ENCODE results near the gene NXPE4.

Gene NXPE4

DNA sequence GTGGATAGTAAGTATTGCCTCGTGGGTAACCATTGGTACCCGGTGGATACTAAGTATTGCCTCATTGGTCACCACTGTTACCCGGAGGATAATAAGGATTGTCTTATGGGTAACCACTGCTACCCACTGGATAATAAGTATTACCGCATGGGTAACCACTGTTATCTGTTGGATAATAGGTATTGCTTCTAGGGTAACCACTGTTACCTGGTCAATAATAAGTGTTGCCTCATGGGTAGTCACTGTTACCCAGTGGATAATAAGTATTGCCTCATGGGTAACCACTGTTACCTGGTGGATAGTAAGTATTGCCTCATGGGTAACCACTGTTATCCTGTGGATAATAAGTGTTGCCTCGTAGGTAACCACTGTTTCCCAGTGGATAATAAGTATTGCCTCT, 22.6 kb upstream of the NXPE4 start:
- H3K9ac ChIP-seq (ENCODE audit: low read length), result no peak overlapping the region
- H3K4me3 ChIP-seq (ENCODE audit: low read length), result no peak overlapping the region
- no peaks in the 10 kb centered on the region for H4K20me1 ChIP-seq (ENCODE audit: insufficient read depth, low read length)
- H3K27me3 ChIP-seq (replicated peaks; ENCODE audit: insufficient read depth, low read length), result no peaks in the 10 kb centered on the region
- no peak overlapping the region for H3K27ac ChIP-seq (ENCODE audit: low read length)
- H2AFZ ChIP-seq (ENCODE audit: low read length), result no peak overlapping the region
- H3K4me1 ChIP-seq (ENCODE audit: low read length), result no peaks in the 10 kb centered on the region
- TF ChIP-seq EZH2 (optimal IDR thresholded peaks at IDR 0.05; ENCODE audit: low read depth, low read length) (no peak), CTCF (IDR thresholded peaks at IDR 0.05; ENCODE audit: low read length) (no peak), EZH2phosphoT487 (IDR thresholded peaks at IDR 0.05; ENCODE audit: low read length) (no peak)
- H3F3A ChIP-seq (ENCODE audit: insufficient read depth, low read length), result no peaks in the 10 kb centered on the region
- no peaks in the 10 kb centered on the region for H3K79me2 ChIP-seq (ENCODE audit: low read length)
- no peaks in the 10 kb centered on the region for H3K9me2 ChIP-seq (replicated peaks; ENCODE audit: insufficient read depth, low read length)
- no peaks in the 10 kb centered on the region for H3K36me3 ChIP-seq (replicated peaks; ENCODE audit: insufficient read depth, low read length)
- no peaks in the 10 kb centered on the region for H3K9me3 ChIP-seq (replicated peaks; ENCODE audit: insufficient read depth, low read length)
- no peak overlapping the region for H3K4me2 ChIP-seq (ENCODE audit: low read depth, low read length)
- no peak for DNase-seq

DNA sequence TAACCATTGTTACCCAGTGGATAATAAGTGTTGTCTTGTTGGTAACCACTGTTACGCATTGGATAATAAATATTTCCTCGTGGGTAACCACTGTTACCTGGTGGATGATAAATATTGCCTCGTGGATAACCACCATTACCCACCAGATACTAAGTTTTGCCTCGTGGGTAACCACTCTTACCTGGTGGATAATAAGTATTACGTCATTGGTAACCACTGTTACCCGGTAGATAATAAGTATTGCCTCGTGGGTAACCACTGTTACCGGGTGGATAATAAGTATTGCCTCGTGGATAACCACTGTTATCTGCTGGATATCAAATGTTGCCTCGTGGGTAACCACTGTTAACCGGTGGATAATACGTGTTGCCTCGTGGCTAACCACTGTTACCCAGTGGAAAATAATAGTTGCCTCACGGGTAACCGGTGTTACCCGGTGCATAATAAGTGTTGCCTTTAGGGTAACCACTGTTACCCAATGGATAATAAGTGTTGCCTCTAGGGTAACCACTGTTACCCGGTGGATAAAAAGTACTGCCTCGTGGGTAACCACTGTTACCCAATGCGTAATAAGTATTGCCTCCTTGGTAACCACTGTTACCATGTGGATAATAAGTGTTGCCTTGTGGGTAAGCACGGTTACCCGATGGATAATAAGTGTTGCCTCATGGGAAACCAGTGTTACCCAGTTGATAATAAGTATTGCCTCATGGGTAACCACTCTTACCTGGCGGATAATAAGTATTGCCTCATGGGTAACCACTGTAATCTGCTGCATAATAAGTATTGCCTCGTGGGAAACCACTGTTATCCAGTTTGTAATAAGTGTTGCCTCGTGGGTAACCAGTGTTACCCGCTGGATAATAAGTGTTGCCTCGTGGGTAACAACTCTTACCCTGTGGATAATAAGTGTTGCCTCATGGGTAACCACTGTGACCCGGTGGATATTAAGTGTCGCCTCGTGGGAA, 21.9 kb upstream of the NXPE4 start:
- Histone ChIP-seq H3K9me3 (replicated peaks; ENCODE audit: insufficient read depth, low read length) (no peaks in the 10 kb centered on the region), H3K9ac (ENCODE audit: low read length) (no peak overlapping the region), H3K4me1 (ENCODE audit: low read length) (no peaks in the 10 kb centered on the region), H3K27me3 (replicated peaks; ENCODE audit: insufficient read depth, low read length) (no peaks in the 10 kb centered on the region), H2AFZ (ENCODE audit: low read length) (no peak overlapping the region), H4K20me1 (ENCODE audit: insufficient read depth, low read length) (no peaks in the 10 kb centered on the region), H3K79me2 (ENCODE audit: low read length) (no peaks in the 10 kb centered on the region), H3K27ac (ENCODE audit: low read length) (no peak overlapping the region), H3K9me2 (replicated peaks; ENCODE audit: insufficient read depth, low read length) (no peaks in the 10 kb centered on the region), H3K36me3 (replicated peaks; ENCODE audit: insufficient read depth, low read length) (no peaks in the 10 kb centered on the region), H3K4me3 (ENCODE audit: low read length) (no peak overlapping the region), H3F3A (ENCODE audit: insufficient read depth, low read length) (no peaks in the 10 kb centered on the region), H3K4me2 (ENCODE audit: low read depth, low read length) (no peak overlapping the region)
- no peak for DNase-seq
- no peak for TF ChIP-seq EZH2phosphoT487 (IDR thresholded peaks at IDR 0.05; ENCODE audit: low read length)
- no peak for TF ChIP-seq EZH2 (optimal IDR thresholded peaks at IDR 0.05; ENCODE audit: low read depth, low read length)
- no peak for TF ChIP-seq CTCF (IDR thresholded peaks at IDR 0.05; ENCODE audit: low read length)

GRCh38 chr11:114616516-114616915, 20.9 kb upstream of the NXPE4 start:
- Histone ChIP-seq H3K9me3 (replicated peaks; ENCODE audit: insufficient read depth, low read length) (no peaks in the 10 kb centered on the region), H3K79me2 (ENCODE audit: low read length) (no peaks in the 10 kb centered on the region), H3K27me3 (replicated peaks; ENCODE audit: insufficient read depth, low read length) (no peaks in the 10 kb centered on the region), H4K20me1 (ENCODE audit: insufficient read depth, low read length) (no peaks in the 10 kb centered on the region), H3K9ac (ENCODE audit: low read length) (no peak overlapping the region), H3K36me3 (replicated peaks; ENCODE audit: insufficient read depth, low read length) (no peaks in the 10 kb centered on the region), H3K27ac (ENCODE audit: low read length) (no peak overlapping the region), H3K4me3 (ENCODE audit: low read length) (no peak overlapping the region), H3K9me2 (replicated peaks; ENCODE audit: insufficient read depth, low read length) (no peaks in the 10 kb centered on the region), H3K4me2 (ENCODE audit: low read depth, low read length) (no peak overlapping the region), H2AFZ (ENCODE audit: low read length) (no peak overlapping the region), H3F3A (ENCODE audit: insufficient read depth, low read length) (no peaks in the 10 kb centered on the region), H3K4me1 (ENCODE audit: low read length) (no peaks in the 10 kb centered on the region)
- DNase-seq, result no peak
- TF ChIP-seq CTCF (IDR thresholded peaks at IDR 0.05; ENCODE audit: low read length), result no peak
- TF ChIP-seq EZH2phosphoT487 (IDR thresholded peaks at IDR 0.05; ENCODE audit: low read length), result no peak
- no peak for TF ChIP-seq EZH2 (optimal IDR thresholded peaks at IDR 0.05; ENCODE audit: low read depth, low read length)
